ENCODE data around the gene NR1I2.

DNA sequence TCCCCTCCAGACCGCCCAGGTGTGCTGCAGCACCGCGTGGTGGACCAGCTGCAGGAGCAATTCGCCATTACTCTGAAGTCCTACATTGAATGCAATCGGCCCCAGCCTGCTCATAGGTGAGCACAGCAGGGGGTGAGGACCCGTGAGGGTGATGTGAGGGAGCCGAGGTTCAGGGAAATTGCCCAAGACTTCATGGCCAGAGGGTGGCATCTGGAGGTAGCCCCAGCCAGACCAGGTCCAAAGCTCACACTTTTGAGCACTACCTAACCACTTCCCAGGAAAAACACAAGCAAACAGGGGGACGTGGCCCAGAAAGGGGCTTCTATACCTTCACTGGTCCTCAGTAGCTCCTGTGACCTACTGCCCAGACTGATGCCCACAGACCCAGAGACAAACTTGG is 33.8 kb downstream of the NR1I2 start:
- no peak for TF ChIP-seq CTCF (IDR thresholded peaks at IDR 0.05; ENCODE audit: insufficient read depth, low read depth, low read length)
- TF ChIP-seq EZH2 (IDR thresholded peaks at IDR 0.05; ENCODE audit: insufficient read depth, low read length): no peak

Measured in astrocyte (in vitro differentiated cells and primary cell).